Astrocyte of the cerebellum (primary cell): ENCODE measurements around the gene CTSG.
"Not testable (repeated sequence)": the region's sequence is repeated elsewhere in the genome, so short reads cannot be mapped to it uniquely, and the experiment has no call there.

Source experiments
- DNase-seq: peaks from one replicate; pipeline ENCODE4 v3.0.0-alpha.2; 2011; ENCODE audit warnings: low read depth
- H3K4me3 ChIP-seq: 2 replicates; pipeline ENCODE4 v1.5.1; 2011; ENCODE audit warnings: mild to moderate bottlenecking, low read depth, low read length, moderate library complexity
- in situ Hi-C: cut with HindIII; loops from 2 replicates; pipeline ENCODE4 v1.10.0; 2017; ENCODE audit warnings: low sequenced_read_pairs
- TF ChIP-seq, protein P1 (sequence below): IDR thresholded peaks from 2 replicates; pipeline ENCODE4 v1.5.1; 2012; ENCODE audit warnings: low read length, low read depth, moderate library complexity, mild to moderate bottlenecking; ENCODE audit errors: missing control alignments

The CTSG gene

DNA sequence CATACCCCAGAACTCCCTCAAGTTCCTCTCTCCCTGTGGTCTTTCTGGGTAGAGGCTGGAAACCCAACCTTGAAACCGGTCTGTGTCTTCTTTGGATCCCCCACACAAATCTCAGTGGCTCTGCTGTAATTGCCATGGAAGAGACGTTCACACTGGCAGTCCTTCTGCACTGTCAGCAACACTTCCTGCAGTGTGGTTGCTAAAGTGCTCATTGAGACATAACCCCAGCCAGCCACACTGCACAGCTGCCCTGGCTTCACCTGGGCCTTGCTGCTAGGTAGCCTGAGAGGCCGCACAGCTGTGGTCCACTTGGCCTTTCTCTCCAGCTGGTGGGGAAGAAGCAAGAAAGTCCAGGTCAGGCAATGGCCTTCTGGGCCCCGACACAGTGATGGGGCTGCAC lies 31.0 kb upstream of the CTSG start:
- no peak overlapping the region for H3K4me3 ChIP-seq
- in situ Hi-C loops, result no loop called here
- TF ChIP-seq, protein P1, sequence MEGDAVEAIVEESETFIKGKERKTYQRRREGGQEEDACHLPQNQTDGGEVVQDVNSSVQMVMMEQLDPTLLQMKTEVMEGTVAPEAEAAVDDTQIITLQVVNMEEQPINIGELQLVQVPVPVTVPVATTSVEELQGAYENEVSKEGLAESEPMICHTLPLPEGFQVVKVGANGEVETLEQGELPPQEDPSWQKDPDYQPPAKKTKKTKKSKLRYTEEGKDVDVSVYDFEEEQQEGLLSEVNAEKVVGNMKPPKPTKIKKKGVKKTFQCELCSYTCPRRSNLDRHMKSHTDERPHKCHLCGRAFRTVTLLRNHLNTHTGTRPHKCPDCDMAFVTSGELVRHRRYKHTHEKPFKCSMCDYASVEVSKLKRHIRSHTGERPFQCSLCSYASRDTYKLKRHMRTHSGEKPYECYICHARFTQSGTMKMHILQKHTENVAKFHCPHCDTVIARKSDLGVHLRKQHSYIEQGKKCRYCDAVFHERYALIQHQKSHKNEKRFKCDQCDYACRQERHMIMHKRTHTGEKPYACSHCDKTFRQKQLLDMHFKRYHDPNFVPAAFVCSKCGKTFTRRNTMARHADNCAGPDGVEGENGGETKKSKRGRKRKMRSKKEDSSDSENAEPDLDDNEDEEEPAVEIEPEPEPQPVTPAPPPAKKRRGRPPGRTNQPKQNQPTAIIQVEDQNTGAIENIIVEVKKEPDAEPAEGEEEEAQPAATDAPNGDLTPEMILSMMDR, result no peak
- DNase-seq, result no peak

DNA sequence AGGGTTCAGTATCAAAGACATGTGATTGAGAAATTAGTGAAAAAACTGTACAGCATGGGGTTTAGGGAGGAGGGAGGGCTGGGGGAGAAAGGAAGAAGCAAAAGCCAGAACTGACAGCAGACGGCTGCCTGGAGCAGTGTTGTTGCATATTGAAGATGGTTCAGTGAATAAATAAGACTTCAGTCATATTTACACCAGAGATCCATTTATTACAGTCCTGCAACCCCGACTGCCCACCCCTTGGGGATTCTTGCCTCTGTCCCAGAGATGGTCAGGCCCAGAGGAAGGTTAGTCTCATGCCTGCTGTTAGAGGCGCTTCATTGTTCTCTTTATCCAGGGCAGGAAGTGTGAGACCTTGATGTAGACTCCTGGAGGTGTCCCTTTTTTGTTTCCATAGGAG lies 30.2 kb upstream of the CTSG start:
- H3K4me3 ChIP-seq, result no peak overlapping the region
- no peak for DNase-seq
- in situ Hi-C loops, result no loop called here
- TF ChIP-seq, protein P1, result no peak

DNA sequence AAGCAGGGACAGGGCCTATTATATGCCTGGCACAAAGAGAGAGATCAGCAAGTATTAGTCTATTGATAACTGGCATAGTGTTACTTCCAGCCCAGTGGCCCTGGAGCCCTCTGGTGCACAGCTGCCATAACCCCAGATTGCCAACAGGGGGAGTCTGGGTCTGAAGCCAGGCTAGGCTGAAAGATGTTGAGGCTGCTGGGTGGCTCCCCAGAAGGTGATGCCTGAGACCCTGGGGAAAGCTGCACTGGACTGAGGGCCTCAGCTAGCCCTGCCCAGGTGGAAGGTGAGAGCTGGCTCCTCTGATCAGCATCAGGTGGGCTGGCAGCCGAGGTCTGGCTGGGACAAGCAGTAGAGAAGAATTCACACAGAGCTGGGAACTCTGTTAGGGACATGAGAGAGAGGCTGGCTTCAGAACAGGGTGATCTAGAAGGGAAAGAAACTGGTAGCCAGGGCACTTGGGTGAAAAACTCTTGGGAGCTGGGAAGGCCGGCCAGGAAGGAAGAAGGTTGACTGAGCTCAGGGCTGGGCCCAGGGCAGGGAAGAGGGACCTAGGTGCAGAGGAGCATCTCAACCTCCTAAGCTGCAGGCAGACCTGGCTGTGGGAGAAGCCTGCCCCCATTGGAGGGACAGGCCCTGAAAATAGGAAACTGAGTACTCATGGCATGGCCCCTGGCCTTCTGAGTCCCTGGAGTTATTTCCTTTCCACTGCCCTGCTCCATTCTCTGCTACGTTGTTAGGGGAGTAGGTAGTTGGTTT lies 29.6 kb upstream of the CTSG start:
- in situ Hi-C loops, result no loop called here
- DNase-seq, result no peak
- no peak overlapping the region for H3K4me3 ChIP-seq
- TF ChIP-seq, protein P1, result peak; percentile 50

DNA sequence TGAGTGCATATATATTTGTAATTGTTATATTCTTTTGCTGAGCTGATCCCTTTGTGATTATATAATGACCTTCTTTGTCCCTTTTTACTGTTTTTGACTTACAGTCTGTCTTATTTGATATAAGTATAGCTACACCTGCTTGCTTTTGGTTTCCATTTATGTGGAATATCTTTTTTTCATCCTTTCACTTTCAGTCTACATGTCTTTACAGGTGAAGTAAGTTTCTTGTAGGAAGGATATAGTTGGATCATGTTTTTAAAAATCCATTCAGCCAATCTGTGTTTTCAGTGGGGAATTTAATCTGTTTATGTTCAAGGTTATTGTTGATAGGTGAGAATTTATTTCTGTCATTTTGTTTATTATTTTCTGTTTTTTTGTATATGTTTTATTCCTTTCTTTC lies 21.4 kb upstream of the CTSG start:
- TF ChIP-seq, protein P1, result no peak

DNA sequence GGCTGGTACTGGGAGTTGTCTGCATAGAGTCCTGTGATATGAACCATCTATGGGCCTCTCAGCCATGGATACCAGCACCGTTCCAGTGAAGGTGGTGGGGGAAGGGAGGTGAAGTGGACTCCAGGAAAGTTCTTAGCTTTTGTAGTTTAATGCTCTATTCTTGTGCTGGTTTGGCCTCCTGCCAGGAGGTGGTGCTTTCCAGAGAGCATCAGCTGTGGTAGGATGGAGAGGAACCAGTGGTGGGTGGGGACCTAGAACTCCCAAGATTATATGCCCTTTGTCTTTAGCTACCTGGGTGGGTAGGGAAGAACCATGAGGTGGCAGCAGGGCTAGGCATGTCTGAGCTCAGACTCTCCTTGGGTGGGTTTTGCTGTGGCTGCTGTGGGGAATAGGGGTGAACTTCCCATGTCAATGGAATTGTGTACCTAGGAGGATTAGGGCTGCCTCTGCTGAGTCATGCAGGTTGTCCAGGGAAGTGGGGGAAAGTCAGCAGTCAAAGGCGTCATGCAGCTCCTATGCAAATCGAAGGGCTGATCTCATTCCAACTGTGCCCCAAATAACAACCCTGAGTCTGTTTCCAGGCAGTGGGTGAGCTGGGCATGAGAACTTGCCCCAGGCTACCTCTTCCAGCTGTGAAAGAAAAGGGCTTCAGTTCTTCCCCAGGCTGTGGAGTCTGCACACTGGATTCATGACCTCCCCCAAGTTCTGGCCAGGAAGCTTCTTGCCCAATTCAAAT lies 19.2 kb upstream of the CTSG start:
- in situ Hi-C loops, result no loop called here
- TF ChIP-seq, protein P1, result no peak
- H3K4me3 ChIP-seq, result no peak overlapping the region
- DNase-seq, result no peak

More for the DNA sequence above, 21.4 kb upstream of the CTSG start:
- H3K4me3 ChIP-seq, result no peak overlapping the region
- DNase-seq, result no peak
- in situ Hi-C loops, result no loop called here

DNA sequence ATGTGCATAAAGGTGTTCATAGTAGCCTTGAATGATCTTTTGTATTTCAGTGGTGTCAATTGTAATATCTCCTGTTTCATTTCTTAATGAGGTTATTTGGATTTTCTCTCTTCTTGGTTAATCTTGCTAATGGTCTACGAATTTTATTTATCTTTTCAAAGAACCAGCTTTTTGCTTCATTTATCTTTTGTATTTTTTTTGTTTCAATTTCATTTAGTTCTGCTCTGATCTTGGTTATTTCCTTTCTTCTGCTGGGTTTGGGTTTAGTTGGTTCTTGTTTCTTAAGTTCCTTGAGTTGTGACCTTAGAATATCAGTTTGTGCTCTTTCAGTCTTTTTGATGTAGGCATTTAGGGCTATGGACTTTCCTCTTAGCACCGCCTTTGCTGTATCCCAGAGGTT lies 15.0 kb upstream of the CTSG start:
- in situ Hi-C loops, DNase-seq, H3K4me3 ChIP-seq: not testable (repeated sequence)

DNA sequence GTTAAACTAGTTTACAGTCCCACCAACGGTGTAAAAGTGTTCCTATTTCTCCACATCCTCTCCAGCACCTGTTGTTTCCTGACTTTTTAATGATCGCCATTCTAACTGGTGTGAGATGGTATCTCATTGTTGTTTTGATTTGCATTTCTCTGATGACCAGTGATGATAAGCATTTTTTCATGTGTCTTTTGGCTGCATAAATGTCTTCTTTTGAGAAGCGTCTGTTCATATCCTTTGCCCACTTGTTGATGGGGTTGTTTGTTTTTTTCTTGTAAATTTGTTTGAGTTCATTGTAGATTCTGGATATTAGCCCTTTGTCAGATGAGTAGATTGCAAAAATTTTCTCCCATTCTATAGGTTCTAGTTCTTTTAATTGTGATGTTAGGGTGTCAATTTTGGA lies 8.4 kb upstream of the CTSG start:
- H3K4me3 ChIP-seq, DNase-seq, in situ Hi-C loops: not testable (repeated sequence)
